Retinal pigment epithelial cell (primary cell): ENCODE results near the gene AHI1.

ENCODE experiments used
- DNase-seq: peaks from one replicate; pipeline ENCODE4 v3.0.0-alpha.2; 2010; ENCODE audit warnings: low read depth
- H3K4me3 ChIP-seq: 2 replicates; pipeline ENCODE4 v1.5.1; 2011; ENCODE audit warnings: mild to moderate bottlenecking, low read length, control low read depth, moderate library complexity
- CTCF ChIP-seq: conservative IDR thresholded peaks from 2 replicates; pipeline ENCODE4 v1.5.1; 2011; ENCODE audit warnings: low read depth, low read length, control low read depth, inconsistent platforms

Gene AHI1

GRCh38 chr6:135266675-135267074 is 230.9 kb downstream of the AHI1 start:
- no peak overlapping the region for H3K4me3 ChIP-seq
- no peak for TF ChIP-seq CTCF
- no peak for DNase-seq

GRCh38 chr6:135265278-135265677 is 232.3 kb downstream of the AHI1 start:
- H3K4me3 ChIP-seq: no peak overlapping the region
- no peak for DNase-seq
- TF ChIP-seq CTCF: no peak

GRCh38 chr6:135261872-135262725 is 235.4 kb downstream of the AHI1 start:
- TF ChIP-seq CTCF: no peak
- H3K4me3 ChIP-seq: no peak overlapping the region

GRCh38 chr6:135260612-135261011 is 236.9 kb downstream of the AHI1 start:
- no peak overlapping the region for H3K4me3 ChIP-seq
- DNase-seq: no peak
- no peak for TF ChIP-seq CTCF

More at GRCh38 chr6:135261872-135262725, 235.4 kb downstream of the AHI1 start:
- no peak for DNase-seq

- no peak overlapping the region for H3K4me3 ChIP-seq
- DNase-seq: no peak
- no peak for TF ChIP-seq CTCF
Measured at GRCh38 chr6:135258970-135259369, 238.6 kb downstream of the AHI1 start.

GRCh38 chr6:135257631-135258405 is 239.7 kb downstream of the AHI1 start:
- no peak for TF ChIP-seq CTCF
- DNase-seq: no peak
- no peak overlapping the region for H3K4me3 ChIP-seq

- DNase-seq: no peak
- no peak overlapping the region for H3K4me3 ChIP-seq
- no peak for TF ChIP-seq CTCF
Measured at GRCh38 chr6:135256866-135257265, 240.7 kb downstream of the AHI1 start.
